Esophagus muscularis mucosa (tissue), 4 donors: Measurements from ENCODE around the gene GAD2.

Experiments used
- CTCF ChIP-seq, 3 experiments: fragments of 200-600 bp in 2 of 3; fragments of 450-650 bp in 1 of 3; sonication (generic) in 2 of 3; IDR thresholded peaks; one replicate each; pipeline ENCODE4 v1.5.1; 2017 to 2019; ENCODE audit warnings: antibody characterized with exemption in 3 of 3, mild to moderate bottlenecking in 2 of 3, moderate library complexity in 1 of 3
- EP300 ChIP-seq: sonication (generic); formaldehyde crosslinking; IDR thresholded peaks from one replicate; pipeline ENCODE4 v1.6.1; 2017; ENCODE audit warnings: antibody characterized with exemption
- POLR2A ChIP-seq: fragments of 450-650 bp; IDR thresholded peaks from one replicate; pipeline ENCODE4 v1.6.1; 2017; ENCODE audit warnings: antibody characterized with exemption, moderate library complexity, mild to moderate bottlenecking, low read depth
- POLR2AphosphoS5 ChIP-seq, 2 donors: sonication (generic); formaldehyde crosslinking; IDR thresholded peaks; one replicate each; pipeline ENCODE4 v1.6.1; 2017; ENCODE audit warnings: antibody characterized with exemption in 2 of 2

- TF ChIP-seq CTCF (IDR thresholded peaks at IDR 0.05) (no peak), POLR2A (no peak), POLR2AphosphoS5 (IDR thresholded peaks at IDR 0.05) (no peak), EP300 (no peak)
These were observed 38.0 kb downstream of the GAD2 start for GRCh38 chr10:26254616-26255015.
